IMR-90 (cell line): ENCODE results near the gene AREL1. TPM values are rescaled to one million over a fixed set of nuclear protein-coding genes. Genes with fewer than 3 reads are reported as not detected.

ENCODE experiments used
- ATAC-seq: fragments of 200-7000 bp; cut with Tn5 transposase; 2 replicates; pipeline ENCODE4 v1.9.1; 2020; ENCODE audit warnings: low read depth, mild to moderate bottlenecking, moderate library complexity
- BruUV-seq: library from RNA; stranded (reverse); fragments of 400-500 nt; replicated peaks from 2 replicates; lab custom pipeline; 2021; lab: Mats Ljungman, UMichigan
- CTCF ChIA-PET: fragments of 300-600 bp; formaldehyde crosslinking; extraction: SDS; loops from one replicate; lab custom pipeline; 2021; ENCODE audit warnings: antibody characterized with exemption; lab: Yijun Ruan, JAX
- POLR2A ChIA-PET: fragments of 300-600 bp; sonication (Branson Sonifier 250); formaldehyde crosslinking; loops from one replicate; lab custom pipeline; 2022; ENCODE audit warnings: antibody characterized with exemption; ENCODE audit not compliant: unreplicated experiment; lab: Charles Lee
- DNase-seq: peaks from one replicate; pipeline ENCODE4 v3.0.0; 2013
- H2AFZ ChIP-seq: replicated peaks from 2 replicates; pipeline ENCODE3; 2013; ENCODE audit warnings: low read length, mild to moderate bottlenecking; ENCODE audit not compliant: poor library complexity
- H2AK5ac ChIP-seq: 2 replicates; pipeline ENCODE4 v1.6.1; 2013; ENCODE audit warnings: low read depth, low read length, inconsistent platforms
- H2AK9ac ChIP-seq: replicated peaks from 2 replicates; pipeline ENCODE3; 2013; ENCODE audit warnings: mild to moderate bottlenecking, low read depth, low read length, moderate library complexity; ENCODE audit not compliant: poor library complexity
- H2BK120ac ChIP-seq: 2 replicates; pipeline ENCODE4 v1.6.1; 2013; ENCODE audit warnings: low read depth, low read length, inconsistent platforms
- H2BK15ac ChIP-seq: 3 replicates; pipeline ENCODE4 v1.6.1; 2013; ENCODE audit warnings: low read depth, low read length, inconsistent platforms
- H2BK20ac ChIP-seq: 2 replicates; pipeline ENCODE4 v1.6.1; 2013; ENCODE audit warnings: low read depth, mild to moderate bottlenecking, inconsistent platforms, low read length, moderate library complexity
- H2BK5ac ChIP-seq: 2 replicates; pipeline ENCODE4 v1.6.1; 2013; ENCODE audit warnings: mild to moderate bottlenecking, low read depth, low read length, inconsistent platforms; ENCODE audit not compliant: poor library complexity, severe bottlenecking
- H3K14ac ChIP-seq: replicated peaks from 2 replicates; pipeline ENCODE4 v1.6.1; 2013; ENCODE audit warnings: low read depth, low read length, inconsistent platforms
- H3K18ac ChIP-seq: 2 replicates; pipeline ENCODE4 v1.6.1; 2013; ENCODE audit warnings: low read depth, low read length, control low read depth
- H3K23ac ChIP-seq: 2 replicates; pipeline ENCODE4 v1.6.1; 2013; ENCODE audit warnings: low read depth, low read length, inconsistent platforms
- H3K27ac ChIP-seq: 2 replicates; pipeline ENCODE4 v1.5.1; 2013; ENCODE audit warnings: mild to moderate bottlenecking, control low read depth, low read length; ENCODE audit not compliant: insufficient read depth
- H3K27me3 ChIP-seq: 2 replicates; pipeline ENCODE4 v1.6.1; 2013; ENCODE audit warnings: low read length; ENCODE audit not compliant: control insufficient read depth, insufficient read depth
- H3K36me3 ChIP-seq: 2 replicates; pipeline ENCODE4 v1.6.1; 2013; ENCODE audit warnings: low read length, mixed read lengths; ENCODE audit not compliant: control insufficient read depth, insufficient read depth
- H3K4ac ChIP-seq: 2 replicates; pipeline ENCODE4 v1.6.1; 2013; ENCODE audit warnings: low read depth, low read length, inconsistent platforms
- H3K4me1 ChIP-seq: 2 replicates; pipeline ENCODE4 v1.6.1; 2013; ENCODE audit warnings: low read length, mixed read lengths; ENCODE audit not compliant: control insufficient read depth, insufficient read depth
- H3K4me2 ChIP-seq: 2 replicates; pipeline ENCODE4 v1.6.1; 2013; ENCODE audit warnings: low read depth, mild to moderate bottlenecking, control low read depth, low read length, moderate library complexity
- H3K4me3 ChIP-seq: 2 replicates; pipeline ENCODE4 v1.5.1; 2013; ENCODE audit warnings: low read depth, mild to moderate bottlenecking, control low read depth, low read length, moderate library complexity; ENCODE audit not compliant: insufficient read depth
- H3K56ac ChIP-seq: 2 replicates; pipeline ENCODE4 v1.6.1; 2013; ENCODE audit warnings: low read length, inconsistent platforms; ENCODE audit not compliant: insufficient read depth; ENCODE audit errors: extremely low read depth
- H3K79me1 ChIP-seq, 2 experiments: 2 replicates each; pipeline ENCODE4 v1.6.1; 2013; ENCODE audit warnings: low read length in 2 of 2, inconsistent platforms in 1 of 2, low read depth in 1 of 2
- H3K9ac ChIP-seq: 2 replicates; pipeline ENCODE4 v1.6.1; 2013; ENCODE audit warnings: low read depth, low read length, control low read depth
- H3K9me1 ChIP-seq: 2 replicates; pipeline ENCODE4 v1.6.1; 2013; ENCODE audit warnings: low read length, inconsistent platforms; ENCODE audit not compliant: insufficient read depth
- H3K9me3 ChIP-seq: 2 replicates; pipeline ENCODE4 v1.6.1; 2013; ENCODE audit warnings: low read length; ENCODE audit not compliant: control insufficient read depth, insufficient read depth
- H4K20me1 ChIP-seq: 2 replicates; pipeline ENCODE4 v1.6.1; 2013; ENCODE audit warnings: low read length, inconsistent platforms; ENCODE audit not compliant: insufficient read depth
- H4K5ac ChIP-seq: 2 replicates; pipeline ENCODE4 v1.6.1; 2013; ENCODE audit warnings: mild to moderate bottlenecking, low read depth, low read length, control low read depth
- H4K8ac ChIP-seq, 2 experiments: 2 replicates each; pipeline ENCODE4 v1.6.1; 2013; ENCODE audit warnings: low read depth in 2 of 2, low read length in 2 of 2, control low read depth in 1 of 2, inconsistent platforms in 1 of 2
- H4K91ac ChIP-seq: 2 replicates; pipeline ENCODE4 v1.6.1; 2013; ENCODE audit warnings: low read depth, low read length, inconsistent platforms; ENCODE audit not compliant: insufficient read depth
- CEBPB ChIP-seq: IDR thresholded peaks from 2 replicates; pipeline ENCODE4 v1.6.1; 2012; ENCODE audit warnings: low read depth, low read length, improper control_type of control experiment
- MAZ ChIP-seq: IDR thresholded peaks from 2 replicates; pipeline ENCODE4 v1.6.1; 2012; ENCODE audit warnings: low read depth, mild to moderate bottlenecking, low read length, improper control_type of control experiment, moderate library complexity, borderline replicate concordance
- WGBS, 2 experiments: methylation state at CpG; one replicate each; pipeline versions ENCODE4 v1.1.5 to v1.1.7; 2013; ENCODE audit warnings: missing lambda C conversion rate in 2 of 2; ENCODE audit not compliant: insufficient read length in 1 of 2; ENCODE audit errors: extremely low coverage in 2 of 2; 5-methylcytosine and 5-hydroxymethylcytosine counted together
- dilution Hi-C: fragments of 300-500 bp; cut with HindIII; formaldehyde crosslinking; loops from one replicate; pipeline ENCODE4 v1.14.3; 2018; ENCODE audit warnings: low sequenced_read_pairs; ENCODE audit not compliant: unreplicated experiment
- in situ Hi-C: fragments of 300-500 bp; cut with MboI; formaldehyde crosslinking; loops from 3 replicates; pipeline ENCODE4 v1.14.3; 2019; ENCODE audit warnings: low sequenced_read_pairs, inconsistent platforms, mixed read lengths
- intact Hi-C: fragments of 100-400 bp; cut with micrococcal nuclease; formaldehyde crosslinking; loops from 2 replicates; pipeline ENCODE4 v1.10.0; 2022
- polyA plus RNA-seq, 3 experiments: library from polyadenylated mRNA; depleted of rRNA; stranded (reverse); fragments of >200 nt; gene quantifications; 2 replicates each; pipeline ENCODE4 v1.2.3, GENCODE V29; 2012; ENCODE audit warnings: low replicate concordance in 1 of 3
- total RNA-seq: library from RNA; depleted of rRNA; stranded (reverse); fragments of >200 nt; gene quantifications from 2 replicates; pipeline ENCODE4 v1.2.3, GENCODE V29; 2012

AREL1 gene
- total and polyA plus RNA-seq, 2 of the 4 experiments (the other 2 are of a cell fraction): 30.0 to 39.3 TPM

DNA sequence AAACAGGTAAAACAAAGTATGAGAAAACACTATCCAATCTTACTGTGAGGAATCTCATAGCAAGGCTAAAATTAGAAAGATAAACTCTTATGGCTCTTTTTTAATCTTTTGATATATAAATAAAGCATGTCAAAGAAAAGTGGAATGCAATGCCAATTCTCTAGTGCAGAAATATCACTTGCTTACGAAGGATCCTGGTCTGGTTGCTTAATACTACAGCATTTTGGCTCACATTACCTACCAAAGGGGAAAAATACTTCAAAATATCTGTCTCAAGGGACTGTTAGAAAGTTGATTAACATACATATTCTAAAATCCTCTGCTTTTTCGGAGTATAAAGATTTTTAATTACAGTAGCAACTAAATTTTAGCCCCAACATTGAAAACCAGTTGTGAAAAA, 21.4 kb downstream of the AREL1 start:
- Histone ChIP-seq H4K91ac (no peak overlapping the region), H3K4me2 (no peak overlapping the region), H4K8ac (no peak overlapping the region), H4K5ac (no peak overlapping the region), H2BK5ac (no peak overlapping the region), H3K27ac (no peak overlapping the region), H3K9me3 (no peaks in the 10 kb centered on the region), H3K9ac (no peak overlapping the region), H2BK20ac (no peak overlapping the region), H3K27me3 (no peaks in the 10 kb centered on the region), H3K14ac (no peak overlapping the region), H3K18ac (no peak overlapping the region), H3K56ac (no peak overlapping the region), H3K4me1 (peaks cover 4% of the 10 kb centered on the region; the same call in 1 of the 2 replicates), H3K4ac (no peak overlapping the region), H2AFZ (no peak overlapping the region), H3K9me1 (peaks cover 11% of the 10 kb centered on the region; the same call in 1 of the 2 replicates), H2BK120ac (no peak overlapping the region), H2BK15ac (no peak overlapping the region), H3K79me1 (peaks cover 40 to 50% of the 10 kb centered on the region in 2 experiments), H3K23ac (no peak overlapping the region), H2AK5ac (no peak overlapping the region), H3K36me3 (peaks cover 16% of the 10 kb centered on the region), H4K20me1 (peaks cover 3% of the 10 kb centered on the region; the same call in 1 of the 2 replicates), H3K4me3 (no peak overlapping the region), H2AK9ac (no peak overlapping the region)
- no TSS peak for BruUV-seq
- ATAC-seq (no peak), DNase-seq (no peak)
- no CpG with 5 or more reads among the region's 2 CpGs for WGBS, 2 experiments
- intact Hi-C loops (no loop called here), dilution Hi-C loops (no loop called here), in situ Hi-C loops (no loop called here)
- ChIA-PET CTCF (no interaction called here), POLR2A (no interaction called here)
- no peak for TF ChIP-seq MAZ
- 0 out of 2 replicates have a peak, but pooled peaks have one; percentile 2 for TF ChIP-seq CEBPB
